A549 (cell line): ENCODE results near the gene ATP5PB. TPM values are rescaled to one million over a fixed set of nuclear protein-coding genes. Genes with fewer than 3 reads are reported as not detected.

ENCODE experiments used
- ATAC-seq, 2 experiments: fragments of 200-7000 bp in 1 of 2; fragments of >200 bp in 1 of 2; cut with Nextera tagmentation in 1 of 2; cut with Tn5 transposase in 1 of 2; 3 replicates each; pipeline versions ENCODE4 v1.8.0 to v1.9.1; 2018 to 2020; ENCODE audit warnings: mild to moderate bottlenecking in 1 of 2, moderate library complexity in 1 of 2
- CTCF ChIA-PET: fragments of 300-600 bp; sonication (Branson Sonifier 250); formaldehyde crosslinking; extraction: SDS; loops from one replicate; lab custom pipeline; 2021; ENCODE audit warnings: antibody characterized with exemption, inconsistent platforms; lab: Yijun Ruan, JAX
- POLR2A ChIA-PET: fragments of 350-600 bp; formaldehyde crosslinking; extraction: SDS; loops from one replicate; lab custom pipeline; 2021; ENCODE audit warnings: antibody characterized with exemption, inconsistent platforms; lab: Yijun Ruan, JAX
- DNase-seq, 2 experiments: peaks; one replicate each; pipeline versions ENCODE4 v3.0.0 to v3.0.0-alpha.2; 2011 to 2016; ENCODE audit warnings: low read depth in 1 of 2, low spot score in 1 of 2
- FAIRE-seq: peaks from 2 replicates; lab custom pipeline; 2011; peaks lifted over from hg19 to GRCh38; lab: Jason Lieb, UNC
- H3K27ac ChIP-seq, 2 experiments: fragments of >200 bp; sonication (Bioruptor Twin); formaldehyde crosslinking; 3 replicates each; pipeline ENCODE4 v1.5.1; 2016 to 2017
- H3K4me1 ChIP-seq: fragments of >200 bp; sonication (Bioruptor Twin); formaldehyde crosslinking; 3 replicates; pipeline ENCODE4 v1.6.1; 2016
- H3K4me2 ChIP-seq: fragments of >200 bp; sonication (Bioruptor Twin); formaldehyde crosslinking; 3 replicates; pipeline ENCODE4 v1.6.1; 2016
- H3K4me3 ChIP-seq: fragments of >200 bp; sonication (Bioruptor Twin); formaldehyde crosslinking; 3 replicates; pipeline ENCODE4 v1.5.1; 2016
- H3K9me3 ChIP-seq: fragments of >200 bp; sonication (Bioruptor Twin); formaldehyde crosslinking; 3 replicates; pipeline ENCODE4 v1.6.1; 2016
- CBX8 ChIP-seq: fragments of 200-600 bp; sonication (generic); IDR thresholded peaks from 2 replicates; pipeline ENCODE4 v1.6.1; 2016
- HDAC2 ChIP-seq: fragments of 200-600 bp; sonication (generic); IDR thresholded peaks from 2 replicates; pipeline ENCODE4 v1.6.1; 2016
- JUNB ChIP-seq: fragments of >200 bp; sonication (Bioruptor Twin); formaldehyde crosslinking; IDR thresholded peaks from 2 replicates; pipeline ENCODE4 v1.6.1; 2016
- NFE2L2 ChIP-seq: fragments of 150-350 bp; conservative IDR thresholded peaks from 2 replicates; pipeline ENCODE4 v1.6.1; 2014; ENCODE audit warnings: low read length
- RAD21 ChIP-seq, 2 experiments: fragments of >200 bp in 1 of 2; sonication (Bioruptor Twin) in 1 of 2; formaldehyde crosslinking in 1 of 2; IDR thresholded peaks in 1 of 2; conservative IDR thresholded peaks in 1 of 2; 2 replicates in 1 of 2; 3 replicates in 1 of 2; pipeline ENCODE4 v1.6.1; 2012 to 2018; ENCODE audit warnings: inconsistent platforms in 1 of 2
- RCOR1 ChIP-seq: fragments of 150-350 bp; IDR thresholded peaks from 2 replicates; pipeline ENCODE4 v1.6.1; 2014; ENCODE audit warnings: antibody characterized with exemption, low read length, low read depth
- RNF2 ChIP-seq: fragments of 200-600 bp; sonication (generic); IDR thresholded peaks from 2 replicates; pipeline ENCODE4 v1.6.1; 2016; ENCODE audit warnings: low read depth, mild to moderate bottlenecking, antibody characterized with exemption, moderate library complexity, borderline replicate concordance
- ZNF302 ChIP-seq: fragments of 250-450 bp; sonication (Bioruptor Pico); IDR thresholded peaks from 2 replicates; pipeline ENCODE4 v1.9.0; 2021; ENCODE audit warnings: inconsistent platforms, mild to moderate bottlenecking, moderate library complexity
- WGBS: methylation state at CpG from one replicate; pipeline ENCODE4 v1.1.6; 2017; ENCODE audit errors: missing lambda C conversion rate; 5-methylcytosine and 5-hydroxymethylcytosine counted together
- polyA plus RNA-seq, 4 experiments: library from polyadenylated mRNA; depleted of rRNA in 3 of 4; stranded (reverse); fragments of >200 nt; fragmentation: RNase III in 1 of 4; extraction: RNeasy Plus Mini Kit Qiagen cat#74134 plus additional on column Dnase treatment in 1 of 4; gene quantifications; 2 replicates in 3 of 4; 3 replicates in 1 of 4; pipeline ENCODE4 v1.2.3, GENCODE V29; 2011 to 2017
- small RNA-seq, 6 experiments: library from RNA; depleted of rRNA; stranded (forward); fragments of <200 nt; gene quantifications; one replicate each; pipeline ENCODE3, GENCODE V24; 2012
- TF ChIP-seq, protein P1 (sequence below): fragments of >200 bp; sonication (Bioruptor Twin); formaldehyde crosslinking; IDR thresholded peaks from 3 replicates; pipeline ENCODE4 v1.5.1; 2016
- TF ChIP-seq, protein P2 (sequence below): fragments of >200 bp; sonication (Bioruptor Twin); formaldehyde crosslinking; IDR thresholded peaks from 3 replicates; pipeline ENCODE4 v1.6.1; 2016

The ATP5PB gene
- polyA plus RNA-seq, 2 of the 4 experiments (the other 2 are of a cell fraction), result 275 to 300 TPM

DNA sequence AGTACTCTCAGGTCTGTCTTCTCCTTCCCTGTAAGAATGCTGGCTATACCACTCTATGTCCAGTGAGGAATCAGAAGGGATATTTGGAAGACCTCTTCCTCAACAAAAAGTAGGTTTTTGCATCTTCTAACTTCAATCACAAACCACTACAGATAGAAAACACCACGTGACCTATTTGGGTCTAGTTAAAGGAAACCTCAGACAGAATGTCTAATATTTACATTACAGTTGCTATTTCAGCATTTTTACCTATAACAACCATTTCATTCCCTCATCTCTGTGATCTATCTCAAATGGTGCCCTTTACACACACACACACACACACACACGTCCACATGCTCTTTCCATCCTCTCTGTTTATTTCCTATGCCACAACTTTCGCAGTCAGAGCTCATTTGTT lies 62.1 kb downstream of the ATP5PB start:
- CTCF ChIA-PET, result interaction anchor here (0.9 kb wide), 1 partner anchor 258 kb away, joined by 4 read pairs; no protein-coding TSS in a partner anchor
- ATAC-seq (no peak), FAIRE-seq (no peak)

More for the DNA sequence above, 62.1 kb downstream of the ATP5PB start:
- no peak for TF ChIP-seq ZNF302 (CRISPR knock-in tag)
- no peak for TF ChIP-seq RCOR1
- no peak for TF ChIP-seq RNF2
- TF ChIP-seq JUNB, result no peak
- no peak for TF ChIP-seq HDAC2
- TF ChIP-seq, protein P1, sequence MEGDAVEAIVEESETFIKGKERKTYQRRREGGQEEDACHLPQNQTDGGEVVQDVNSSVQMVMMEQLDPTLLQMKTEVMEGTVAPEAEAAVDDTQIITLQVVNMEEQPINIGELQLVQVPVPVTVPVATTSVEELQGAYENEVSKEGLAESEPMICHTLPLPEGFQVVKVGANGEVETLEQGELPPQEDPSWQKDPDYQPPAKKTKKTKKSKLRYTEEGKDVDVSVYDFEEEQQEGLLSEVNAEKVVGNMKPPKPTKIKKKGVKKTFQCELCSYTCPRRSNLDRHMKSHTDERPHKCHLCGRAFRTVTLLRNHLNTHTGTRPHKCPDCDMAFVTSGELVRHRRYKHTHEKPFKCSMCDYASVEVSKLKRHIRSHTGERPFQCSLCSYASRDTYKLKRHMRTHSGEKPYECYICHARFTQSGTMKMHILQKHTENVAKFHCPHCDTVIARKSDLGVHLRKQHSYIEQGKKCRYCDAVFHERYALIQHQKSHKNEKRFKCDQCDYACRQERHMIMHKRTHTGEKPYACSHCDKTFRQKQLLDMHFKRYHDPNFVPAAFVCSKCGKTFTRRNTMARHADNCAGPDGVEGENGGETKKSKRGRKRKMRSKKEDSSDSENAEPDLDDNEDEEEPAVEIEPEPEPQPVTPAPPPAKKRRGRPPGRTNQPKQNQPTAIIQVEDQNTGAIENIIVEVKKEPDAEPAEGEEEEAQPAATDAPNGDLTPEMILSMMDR, result no peak
- no peak for TF ChIP-seq NFE2L2
- TF ChIP-seq CBX8, result no peak
- TF ChIP-seq, protein P2, sequence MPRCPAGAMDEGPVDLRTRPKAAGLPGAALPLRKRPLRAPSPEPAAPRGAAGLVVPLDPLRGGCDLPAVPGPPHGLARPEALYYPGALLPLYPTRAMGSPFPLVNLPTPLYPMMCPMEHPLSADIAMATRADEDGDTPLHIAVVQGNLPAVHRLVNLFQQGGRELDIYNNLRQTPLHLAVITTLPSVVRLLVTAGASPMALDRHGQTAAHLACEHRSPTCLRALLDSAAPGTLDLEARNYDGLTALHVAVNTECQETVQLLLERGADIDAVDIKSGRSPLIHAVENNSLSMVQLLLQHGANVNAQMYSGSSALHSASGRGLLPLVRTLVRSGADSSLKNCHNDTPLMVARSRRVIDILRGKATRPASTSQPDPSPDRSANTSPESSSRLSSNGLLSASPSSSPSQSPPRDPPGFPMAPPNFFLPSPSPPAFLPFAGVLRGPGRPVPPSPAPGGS, result no peak
- TF ChIP-seq RAD21 (conservative IDR thresholded peaks at IDR 0.05 in 1 of 2, IDR thresholded peaks at IDR 0.05 in 1 of 2), result no peak
- Histone ChIP-seq H3K4me3 (no peak overlapping the region), H3K27ac (no peak overlapping the region), H3K4me1 (peaks cover 8% of the 10 kb centered on the region), H3K9me3 (no peaks in the 10 kb centered on the region), H3K4me2 (no peak overlapping the region)
- no peak for DNase-seq
- WGBS, result 59% methylated on average over 3 of the region's 3 CpGs
- POLR2A ChIA-PET, result no interaction called here

Small RNAs within 50 kb of the gene (small RNA-seq; reads per million reads assigned to genes)
- gene RF00019, result 0 reads per million in 6 experiments
- gene RNU6-792P, result 0 to 37.9 (median 0.99) reads per million in 6 experiments

Other genes starting within 250 kb of the ATP5PB start
- gene DENND2D, start 248.8 kb upstream of the ATP5PB start, polyA plus RNA-seq (2011; rRNA removed), result 3.4 and 3.6 TPM in 2 replicates
- 1.3 to 1.7 TPM (median 1.6 TPM) in 3 replicates for gene DENND2D, start 248.8 kb upstream of the ATP5PB start, polyA plus RNA-seq (2017; fragmentation: RNase III; extraction: RNeasy Plus Mini Kit Qiagen cat#74134 plus additional on column Dnase treatment)
- 0.23 and 0.28 TPM in 2 replicates for gene CHI3L2, start 221.8 kb upstream of the ATP5PB start, polyA plus RNA-seq (2011; rRNA removed)
- 0.22 to 0.43 TPM (median 0.42 TPM) in 3 replicates for gene CHI3L2, start 221.8 kb upstream of the ATP5PB start, polyA plus RNA-seq (2017; fragmentation: RNase III; extraction: RNeasy Plus Mini Kit Qiagen cat#74134 plus additional on column Dnase treatment)
- not detected in 2 replicates for gene CHIA, start 158.6 kb upstream of the ATP5PB start, polyA plus RNA-seq (2011; rRNA removed)
- not detected in 3 replicates for gene CHIA, start 158.6 kb upstream of the ATP5PB start, polyA plus RNA-seq (2017; fragmentation: RNase III; extraction: RNeasy Plus Mini Kit Qiagen cat#74134 plus additional on column Dnase treatment)
- 2.1 and 3.3 TPM in 2 replicates for gene OVGP1, start 21.7 kb upstream of the ATP5PB start, polyA plus RNA-seq (2011; rRNA removed)
- gene OVGP1, start 21.7 kb upstream of the ATP5PB start, polyA plus RNA-seq (2017; fragmentation: RNase III; extraction: RNeasy Plus Mini Kit Qiagen cat#74134 plus additional on column Dnase treatment), result 0.29 to 0.55 TPM (median 0.52 TPM) in 3 replicates
- gene WDR77, start 208 bp upstream of the ATP5PB start, polyA plus RNA-seq (2011; rRNA removed), result 122 and 157 TPM in 2 replicates
- gene WDR77, start 208 bp upstream of the ATP5PB start, polyA plus RNA-seq (2017; fragmentation: RNase III; extraction: RNeasy Plus Mini Kit Qiagen cat#74134 plus additional on column Dnase treatment), result 53.0 to 60.0 TPM (median 53.8 TPM) in 3 replicates
- 0.28 and 0.46 TPM in 2 replicates for gene C1orf162, start 24.5 kb downstream of the ATP5PB start, polyA plus RNA-seq (2011; rRNA removed)
- gene C1orf162, start 24.5 kb downstream of the ATP5PB start, polyA plus RNA-seq (2017; fragmentation: RNase III; extraction: RNeasy Plus Mini Kit Qiagen cat#74134 plus additional on column Dnase treatment), result 0.16 to 0.17 TPM (median 0.17 TPM) in 3 replicates
- gene ADORA3, start 54.2 kb downstream of the ATP5PB start, polyA plus RNA-seq (2011; rRNA removed), result not detected in 2 replicates
- gene ADORA3, start 54.2 kb downstream of the ATP5PB start, polyA plus RNA-seq (2017; fragmentation: RNase III; extraction: RNeasy Plus Mini Kit Qiagen cat#74134 plus additional on column Dnase treatment), result not detected in 3 replicates
- gene TMIGD3, start 54.2 kb downstream of the ATP5PB start, polyA plus RNA-seq (2011; rRNA removed), result not detected in 2 replicates
- gene TMIGD3, start 54.2 kb downstream of the ATP5PB start, polyA plus RNA-seq (2017; fragmentation: RNase III; extraction: RNeasy Plus Mini Kit Qiagen cat#74134 plus additional on column Dnase treatment), result not detected in 3 replicates
- gene RAP1A, start 170.3 kb downstream of the ATP5PB start, polyA plus RNA-seq (2011; rRNA removed), result 32.8 and 39.8 TPM in 2 replicates
- gene RAP1A, start 170.3 kb downstream of the ATP5PB start, polyA plus RNA-seq (2017; fragmentation: RNase III; extraction: RNeasy Plus Mini Kit Qiagen cat#74134 plus additional on column Dnase treatment), result 33.4 to 37.3 TPM (median 37.1 TPM) in 3 replicates